Peyer's patch (tissue), 4 donors: Measurements from ENCODE around the gene TGFBR2. TPM values are rescaled to one million over a fixed set of nuclear protein-coding genes. Genes with fewer than 3 reads are reported as not detected.

ENCODE experiments used
- DNase-seq, 3 donors: peaks; one replicate each; pipeline ENCODE4 v3.0.0-alpha.2; 2017 to 2019
- H3K27ac ChIP-seq, 4 donors: fragments of 200-600 bp; sonication (generic); one replicate each; pipeline ENCODE4 v1.5.1; 2016 to 2019
- H3K27me3 ChIP-seq, 2 donors: fragments of 200-600 bp; sonication (generic); one replicate each; pipeline ENCODE4 v1.5.1; 2019
- H3K36me3 ChIP-seq, 3 donors: fragments of 200-600 bp; sonication (generic); one replicate each; pipeline ENCODE4 v1.5.1; 2016 to 2019
- H3K4me1 ChIP-seq, 4 donors: fragments of 200-600 bp; sonication (generic); one replicate each; pipeline ENCODE4 v1.5.1; 2016 to 2019
- H3K4me3 ChIP-seq, 4 donors: fragments of 200-600 bp; sonication (generic); 1 replicate in 3 of 4; 2 replicates in 1 of 4; pipeline ENCODE4 v1.5.1; 2016 to 2019; ENCODE audit warnings: mild to moderate bottlenecking in 1 of 4
- H3K9me3 ChIP-seq, 4 donors: fragments of 200-600 bp; sonication (generic); one replicate each; pipeline ENCODE4 v1.5.1; 2016 to 2019; ENCODE audit warnings: mild to moderate bottlenecking in 1 of 4
- POLR2A ChIP-seq, 2 donors: fragments of 450-650 bp; IDR thresholded peaks; one replicate each; pipeline ENCODE4 v1.5.1; 2017; ENCODE audit warnings: antibody characterized with exemption in 2 of 2, mild to moderate bottlenecking in 2 of 2, moderate library complexity in 2 of 2
- total RNA-seq, 4 donors: library from RNA; depleted of rRNA; stranded (reverse); fragments of >200 nt; gene quantifications; one replicate each; pipeline ENCODE4 v1.1.0, GENCODE V29; 2016
- TF ChIP-seq, protein P1 (sequence below), 6 experiments: fragments of 450-650 bp in 4 of 6; fragments of 200-600 bp in 2 of 6; sonication (generic) in 1 of 6; IDR thresholded peaks; one replicate each; pipeline ENCODE4 v1.5.1; 2017 to 2019; ENCODE audit warnings: antibody characterized with exemption in 6 of 6, mild to moderate bottlenecking in 3 of 6, moderate library complexity in 1 of 6

Gene TGFBR2
- total RNA-seq, 4 donors from 2014 or later = 51.8 to 127 (median 105) TPM

GRCh38 chr3:30577788-30578187, 28.6 kb upstream of the TGFBR2 start:
- no peaks in the 10 kb centered on the region for H3K9me3 ChIP-seq
- H3K27me3 ChIP-seq = no peaks in the 10 kb centered on the region
- no peak for DNase-seq
- no peaks in the 10 kb centered on the region for H3K36me3 ChIP-seq
- no peak overlapping the region for H3K4me3 ChIP-seq
- TF ChIP-seq, protein P1, sequence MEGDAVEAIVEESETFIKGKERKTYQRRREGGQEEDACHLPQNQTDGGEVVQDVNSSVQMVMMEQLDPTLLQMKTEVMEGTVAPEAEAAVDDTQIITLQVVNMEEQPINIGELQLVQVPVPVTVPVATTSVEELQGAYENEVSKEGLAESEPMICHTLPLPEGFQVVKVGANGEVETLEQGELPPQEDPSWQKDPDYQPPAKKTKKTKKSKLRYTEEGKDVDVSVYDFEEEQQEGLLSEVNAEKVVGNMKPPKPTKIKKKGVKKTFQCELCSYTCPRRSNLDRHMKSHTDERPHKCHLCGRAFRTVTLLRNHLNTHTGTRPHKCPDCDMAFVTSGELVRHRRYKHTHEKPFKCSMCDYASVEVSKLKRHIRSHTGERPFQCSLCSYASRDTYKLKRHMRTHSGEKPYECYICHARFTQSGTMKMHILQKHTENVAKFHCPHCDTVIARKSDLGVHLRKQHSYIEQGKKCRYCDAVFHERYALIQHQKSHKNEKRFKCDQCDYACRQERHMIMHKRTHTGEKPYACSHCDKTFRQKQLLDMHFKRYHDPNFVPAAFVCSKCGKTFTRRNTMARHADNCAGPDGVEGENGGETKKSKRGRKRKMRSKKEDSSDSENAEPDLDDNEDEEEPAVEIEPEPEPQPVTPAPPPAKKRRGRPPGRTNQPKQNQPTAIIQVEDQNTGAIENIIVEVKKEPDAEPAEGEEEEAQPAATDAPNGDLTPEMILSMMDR (IDR thresholded peaks at IDR 0.05) = no peak
- no peak for TF ChIP-seq POLR2A (IDR thresholded peaks at IDR 0.05)
- peaks cover 0 to 15% (median 0%) of the 10 kb centered on the region in 4 donors for H3K4me1 ChIP-seq
- peak overlapping the region in 2 of 4 donors; percentile 26 to 41 for H3K27ac ChIP-seq

GRCh38 chr3:30578479-30578878, 27.9 kb upstream of the TGFBR2 start:
- no peak overlapping the region for H3K4me3 ChIP-seq
- peak overlapping the region in 2 of 4 donors; percentile 29 to 41 for H3K27ac ChIP-seq
- H3K9me3 ChIP-seq = no peaks in the 10 kb centered on the region
- H3K27me3 ChIP-seq = no peaks in the 10 kb centered on the region
- DNase-seq = peak in 2 of 3 donors; percentile 53 to 64
- H3K36me3 ChIP-seq = no peaks in the 10 kb centered on the region
- no peak for TF ChIP-seq POLR2A (IDR thresholded peaks at IDR 0.05)
- TF ChIP-seq, protein P1 (IDR thresholded peaks at IDR 0.05) = no peak
- H3K4me1 ChIP-seq = peaks cover 0 to 15% (median 0%) of the 10 kb centered on the region in 4 donors

DNA sequence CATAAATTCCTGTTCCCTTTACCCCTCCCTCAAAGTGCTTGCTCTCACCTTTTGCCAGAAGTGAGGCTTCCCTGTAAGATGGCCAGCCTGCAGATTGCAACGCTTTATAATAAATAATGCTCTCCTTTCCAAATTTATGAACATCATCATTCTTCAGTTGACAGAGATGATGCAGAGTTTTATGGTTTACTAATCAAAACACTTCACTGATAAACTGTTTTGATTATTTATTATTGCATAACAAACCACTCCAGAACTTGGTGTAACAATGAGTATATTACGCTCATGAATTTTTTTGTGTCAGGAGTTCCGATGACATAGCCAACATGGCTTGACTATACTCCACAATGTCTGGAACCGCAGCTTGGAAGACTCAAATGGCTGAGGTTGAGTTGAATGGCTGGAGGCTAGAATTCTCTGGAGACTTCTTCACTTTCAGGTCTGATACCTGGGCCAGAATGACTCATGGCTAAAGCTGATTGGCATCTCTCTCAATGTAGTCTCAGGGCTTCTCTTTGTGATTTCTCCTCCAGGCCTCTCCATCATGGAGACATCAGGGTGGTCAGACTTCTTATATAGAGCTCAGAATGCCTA, 27.3 kb upstream of the TGFBR2 start:
- Histone ChIP-seq H3K9me3 (no peaks in the 10 kb centered on the region), H3K27me3 (no peaks in the 10 kb centered on the region), H3K4me1 (peaks cover 0 to 15% (median 0%) of the 10 kb centered on the region in 4 donors), H3K36me3 (no peaks in the 10 kb centered on the region), H3K27ac (peak overlapping the region in 2 of 4 donors; percentile 29 to 41), H3K4me3 (no peak overlapping the region)
- no peak for DNase-seq
- TF ChIP-seq, protein P1 (IDR thresholded peaks at IDR 0.05) = no peak
- TF ChIP-seq POLR2A (IDR thresholded peaks at IDR 0.05) = no peak

GRCh38 chr3:30581067-30581585, 25.3 kb upstream of the TGFBR2 start:
- no peak overlapping the region for H3K27ac ChIP-seq
- DNase-seq = no peak
- H3K4me1 ChIP-seq = peaks cover 0 to 16% (median 0%) of the 10 kb centered on the region in 4 donors
- H3K4me3 ChIP-seq = no peak overlapping the region
- no peaks in the 10 kb centered on the region for H3K36me3 ChIP-seq
- no peaks in the 10 kb centered on the region for H3K27me3 ChIP-seq
- H3K9me3 ChIP-seq = no peaks in the 10 kb centered on the region
- TF ChIP-seq, protein P1 (IDR thresholded peaks at IDR 0.05) = no peak
- TF ChIP-seq POLR2A (IDR thresholded peaks at IDR 0.05) = no peak

DNA sequence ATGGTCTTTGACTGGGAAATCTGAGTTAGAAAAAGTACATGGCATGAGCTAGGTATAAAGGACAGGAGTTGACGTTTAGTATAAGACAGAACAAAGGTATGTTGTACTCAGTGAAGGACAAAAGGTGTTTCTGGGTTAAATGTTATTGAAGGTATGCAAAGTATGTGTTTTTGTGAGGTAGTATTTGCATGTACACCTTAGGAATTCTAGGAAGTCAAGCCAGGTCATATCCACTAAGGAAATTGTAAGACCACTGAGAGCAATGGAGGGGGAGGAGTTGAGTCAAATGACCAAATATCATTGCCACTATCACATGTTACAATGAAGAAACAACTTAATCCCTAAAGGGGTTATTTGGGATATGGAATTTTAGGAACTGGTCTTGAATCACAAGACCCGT, 24.4 kb upstream of the TGFBR2 start:
- TF ChIP-seq POLR2A (IDR thresholded peaks at IDR 0.05) = no peak
- TF ChIP-seq, protein P1 (IDR thresholded peaks at IDR 0.05) = no peak
- Histone ChIP-seq H3K4me1 (peaks cover 0 to 25% (median 0%) of the 10 kb centered on the region in 4 donors), H3K36me3 (no peaks in the 10 kb centered on the region), H3K4me3 (no peak overlapping the region), H3K27ac (no peak overlapping the region), H3K9me3 (no peaks in the 10 kb centered on the region), H3K27me3 (no peaks in the 10 kb centered on the region)
- DNase-seq = no peak
